ENCODE results near the gene NPY.

Gene NPY

GRCh38 chr7:24316340-24316739 lies 32.4 kb downstream of the NPY start:
- DNase-seq (ENCODE audit: low spot score) = no peak

GRCh38 chr7:24318326-24318725 lies 34.3 kb downstream of the NPY start:
- DNase-seq (ENCODE audit: low spot score) = peak; percentile 49

GRCh38 chr7:24319209-24319608 lies 35.2 kb downstream of the NPY start:
- DNase-seq (ENCODE audit: low spot score) = no peak

DNA sequence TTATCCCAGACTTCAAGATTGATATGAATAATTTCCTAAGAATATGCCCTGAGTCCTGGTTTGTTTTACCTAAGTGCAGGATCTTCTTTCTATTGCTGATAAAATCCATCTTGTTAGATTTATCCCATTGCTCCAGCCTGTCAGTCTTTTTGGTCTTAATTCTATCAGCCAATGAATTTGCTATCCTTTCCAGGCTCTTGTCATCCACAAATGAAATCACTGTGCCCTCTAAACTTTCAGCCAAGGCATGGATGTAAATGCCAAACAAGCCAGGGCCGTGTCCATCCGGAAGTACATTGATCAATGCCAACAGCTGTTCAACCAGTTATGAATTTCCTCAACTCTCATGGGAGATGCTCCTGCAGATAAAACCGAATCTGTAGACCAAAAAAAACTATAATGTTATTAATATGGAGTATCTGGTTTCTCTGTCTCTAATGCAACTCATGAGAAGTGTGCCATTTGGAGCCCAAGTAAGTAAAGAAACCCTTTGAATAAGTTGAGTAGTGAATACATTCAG lies 40.0 kb downstream of the NPY start:
- DNase-seq (ENCODE audit: low spot score) = no peak

DNA sequence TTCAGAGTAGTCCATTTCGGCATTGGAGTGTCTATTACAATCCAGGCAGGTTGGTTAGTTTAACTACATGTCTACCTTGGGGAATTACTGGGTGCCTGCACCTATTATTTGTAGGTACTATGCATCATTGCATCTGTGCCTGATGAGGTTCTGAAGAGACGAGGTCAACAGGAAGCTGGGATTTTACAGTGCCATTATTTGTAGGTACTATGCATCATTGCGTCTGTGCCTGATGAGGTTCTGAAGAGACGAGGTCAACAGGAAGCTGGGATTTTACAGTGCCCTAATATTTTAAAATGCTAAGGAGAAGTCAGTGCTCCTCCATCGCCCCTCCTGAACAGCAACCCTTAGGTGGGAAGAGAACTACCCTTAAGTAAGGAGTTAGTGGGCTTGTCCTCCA lies 41.7 kb downstream of the NPY start:
- no peak for DNase-seq (ENCODE audit: low spot score)

- DNase-seq (ENCODE audit: low spot score) = no peak
These were observed 44.1 kb downstream of the NPY start for GRCh38 chr7:24328050-24328449.

DNA sequence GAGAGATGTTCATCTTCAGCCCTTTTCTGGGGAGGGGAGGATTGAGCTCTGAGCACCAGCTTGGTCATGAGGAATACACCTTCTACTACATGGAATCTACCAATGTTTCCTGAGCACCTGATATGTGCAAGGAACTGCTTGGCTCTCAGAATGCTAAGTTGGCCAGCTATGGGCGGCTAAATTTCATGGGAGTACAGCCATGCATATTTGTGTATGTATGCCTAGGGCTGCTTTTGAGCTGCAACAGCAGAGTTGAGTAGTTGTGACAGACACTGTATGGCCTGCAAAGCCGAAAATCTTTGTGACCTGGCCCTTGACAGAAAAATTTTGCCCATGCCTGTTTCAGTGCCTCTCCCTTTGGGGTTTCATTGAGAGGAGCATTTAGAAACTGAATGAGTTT lies 44.9 kb downstream of the NPY start:
- no peak for DNase-seq (ENCODE audit: low spot score)

- DNase-seq (ENCODE audit: low spot score) = no peak
These were observed 50.0 kb downstream of the NPY start for GRCh38 chr7:24334012-24334411.

- no peak for DNase-seq (ENCODE audit: low spot score)
These were observed 50.6 kb downstream of the NPY start for GRCh38 chr7:24334627-24335026.

GRCh38 chr7:24336461-24336860 lies 52.5 kb downstream of the NPY start:
- DNase-seq (ENCODE audit: low spot score) = no peak

DNA sequence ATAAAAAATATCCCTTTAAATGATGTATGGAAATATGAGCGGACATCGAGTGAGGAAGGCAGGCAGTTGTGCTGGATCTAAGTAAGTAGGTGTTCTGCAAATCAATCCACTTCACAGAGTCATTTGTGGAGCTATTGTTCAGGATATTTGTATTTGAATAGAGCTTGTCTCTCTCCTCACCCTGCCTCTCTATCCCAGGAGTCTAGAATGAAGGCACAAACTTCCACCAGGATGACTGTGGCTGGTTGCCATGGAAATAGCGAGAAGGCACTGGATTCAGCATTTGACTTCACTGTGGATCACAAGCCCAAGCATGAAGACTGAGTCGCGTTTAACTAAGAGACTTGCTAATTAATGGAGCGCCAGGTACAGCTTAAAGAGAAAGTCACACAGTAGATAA lies 53.2 kb downstream of the NPY start:
- DNase-seq (ENCODE audit: low spot score) = no peak

- no peak for DNase-seq (ENCODE audit: low spot score)
These were observed 55.6 kb downstream of the NPY start for GRCh38 chr7:24339575-24339974.

DNA sequence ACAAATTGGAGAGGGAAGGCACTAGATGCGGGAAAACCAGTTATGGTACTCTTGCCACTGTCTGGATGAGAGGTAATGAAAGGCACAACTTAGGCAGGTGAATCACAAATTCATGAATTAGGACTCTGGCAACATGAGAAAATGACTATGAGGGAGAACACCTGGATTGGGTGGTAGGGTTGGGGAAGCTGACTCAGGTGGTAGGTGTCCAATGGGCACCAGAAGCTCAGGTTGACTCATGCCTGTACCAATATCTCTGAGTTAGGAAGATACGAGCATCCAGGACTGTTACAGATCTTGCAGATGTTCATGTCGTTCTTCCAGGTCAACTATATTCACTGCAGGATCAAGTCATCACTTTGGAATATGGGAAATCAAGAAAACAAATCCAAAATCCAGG lies 56.7 kb downstream of the NPY start:
- no peak for DNase-seq (ENCODE audit: low spot score)

Data from HuH-7 (cell line).